DOHH2 (cell line): ENCODE data around the gene TNK1.

Source experiments
- H3F3A ChIP-seq: fragments of 200-600 bp; sonication (generic), shearing (Covaris generic); 2 replicates; pipeline ENCODE4 v1.6.0; 2016; ENCODE audit warnings: antibody characterized with exemption, mild to moderate bottlenecking; ENCODE audit not compliant: control insufficient read depth, insufficient read depth
- H3K27ac ChIP-seq: fragments of 200-600 bp; sonication (generic); 2 replicates; pipeline ENCODE4 v1.5.1; 2014; ENCODE audit warnings: low read depth, mild to moderate bottlenecking, low read length, moderate library complexity
- H3K27me3 ChIP-seq: fragments of 200-600 bp; sonication (generic); 2 replicates; pipeline ENCODE4 v1.6.1; 2014; ENCODE audit warnings: mild to moderate bottlenecking, low read length, mixed read lengths; ENCODE audit not compliant: control insufficient read depth
- H3K36me3 ChIP-seq: fragments of 200-600 bp; sonication (generic); 2 replicates; pipeline ENCODE4 v1.6.1; 2014; ENCODE audit warnings: mild to moderate bottlenecking, low read length, moderate library complexity, mixed read lengths; ENCODE audit not compliant: control insufficient read depth
- H3K4me1 ChIP-seq: fragments of 200-600 bp; sonication (generic); 2 replicates; pipeline ENCODE4 v1.6.1; 2014; ENCODE audit warnings: mild to moderate bottlenecking, low read length, mixed read lengths; ENCODE audit not compliant: control insufficient read depth
- H3K4me2 ChIP-seq: fragments of 200-600 bp; sonication (generic); 2 replicates; pipeline ENCODE4 v1.6.0; 2014; ENCODE audit warnings: mild to moderate bottlenecking, low read length, moderate library complexity
- H3K4me3 ChIP-seq: fragments of 200-600 bp; sonication (generic); 2 replicates; pipeline ENCODE4 v1.5.1; 2014; ENCODE audit warnings: mild to moderate bottlenecking, low read length, mixed read lengths
- H3K79me2 ChIP-seq: fragments of 200-600 bp; sonication (generic); 2 replicates; pipeline ENCODE4 v1.6.1; 2014; ENCODE audit warnings: mild to moderate bottlenecking, low read length, mixed read lengths; ENCODE audit not compliant: control insufficient read depth
- H3K9me2 ChIP-seq: fragments of 200-600 bp; sonication (generic); replicated peaks from 2 replicates; pipeline ENCODE4 v1.6.1; 2014; ENCODE audit warnings: mild to moderate bottlenecking, low read length, mixed read lengths; ENCODE audit not compliant: control insufficient read depth
- H3K9me3 ChIP-seq: fragments of 200-600 bp; sonication (generic); 2 replicates; pipeline ENCODE4 v1.6.1; 2014; ENCODE audit warnings: antibody characterized with exemption, low read length, mixed read lengths; ENCODE audit not compliant: control insufficient read depth, insufficient read depth
- H4K20me1 ChIP-seq: fragments of 200-600 bp; sonication (generic); 2 replicates; pipeline ENCODE4 v1.6.0; 2014; ENCODE audit warnings: low read depth, mild to moderate bottlenecking, antibody characterized with exemption, low read length, moderate library complexity; ENCODE audit not compliant: control insufficient read depth, insufficient read depth
- EZH2phosphoT487 ChIP-seq: fragments of 200-600 bp; sonication (generic); IDR thresholded peaks from 2 replicates; pipeline ENCODE4 v1.6.1; 2017; ENCODE audit warnings: borderline replicate concordance, mild to moderate bottlenecking, antibody characterized with exemption, low read length, moderate library complexity, mixed read lengths
- TF ChIP-seq, protein P1 (sequence below): fragments of 200-600 bp; sonication (generic); IDR thresholded peaks from one replicate; pipeline ENCODE4 v1.5.1; 2014; ENCODE audit warnings: antibody characterized with exemption, mild to moderate bottlenecking, low read depth, low read length; ENCODE audit not compliant: poor library complexity, severe bottlenecking

Gene TNK1

DNA sequence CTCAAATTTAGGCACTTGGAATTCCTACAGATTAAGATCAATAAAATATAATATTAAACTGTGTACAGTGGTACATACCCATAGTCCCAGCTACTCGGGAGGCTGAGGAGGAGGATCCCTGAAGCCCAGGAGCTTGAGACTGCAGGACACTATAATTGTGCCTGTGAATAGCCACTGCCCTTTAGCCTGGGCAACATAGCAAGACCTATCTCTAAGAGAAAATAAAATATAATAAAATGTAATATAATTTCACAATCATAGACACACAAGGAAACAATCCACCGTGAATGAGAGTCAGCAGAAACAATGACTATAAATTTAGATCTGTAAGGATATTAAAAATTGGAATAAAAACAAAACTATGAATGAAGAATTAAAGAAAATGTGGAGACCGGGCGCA lies 10.0 kb upstream of the TNK1 start:
- no peak overlapping the region for H3K4me2 ChIP-seq
- no peaks in the 10 kb centered on the region for H4K20me1 ChIP-seq
- no peaks in the 10 kb centered on the region for H3K9me2 ChIP-seq
- TF ChIP-seq, protein P1, sequence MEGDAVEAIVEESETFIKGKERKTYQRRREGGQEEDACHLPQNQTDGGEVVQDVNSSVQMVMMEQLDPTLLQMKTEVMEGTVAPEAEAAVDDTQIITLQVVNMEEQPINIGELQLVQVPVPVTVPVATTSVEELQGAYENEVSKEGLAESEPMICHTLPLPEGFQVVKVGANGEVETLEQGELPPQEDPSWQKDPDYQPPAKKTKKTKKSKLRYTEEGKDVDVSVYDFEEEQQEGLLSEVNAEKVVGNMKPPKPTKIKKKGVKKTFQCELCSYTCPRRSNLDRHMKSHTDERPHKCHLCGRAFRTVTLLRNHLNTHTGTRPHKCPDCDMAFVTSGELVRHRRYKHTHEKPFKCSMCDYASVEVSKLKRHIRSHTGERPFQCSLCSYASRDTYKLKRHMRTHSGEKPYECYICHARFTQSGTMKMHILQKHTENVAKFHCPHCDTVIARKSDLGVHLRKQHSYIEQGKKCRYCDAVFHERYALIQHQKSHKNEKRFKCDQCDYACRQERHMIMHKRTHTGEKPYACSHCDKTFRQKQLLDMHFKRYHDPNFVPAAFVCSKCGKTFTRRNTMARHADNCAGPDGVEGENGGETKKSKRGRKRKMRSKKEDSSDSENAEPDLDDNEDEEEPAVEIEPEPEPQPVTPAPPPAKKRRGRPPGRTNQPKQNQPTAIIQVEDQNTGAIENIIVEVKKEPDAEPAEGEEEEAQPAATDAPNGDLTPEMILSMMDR = no peak
- no peak for TF ChIP-seq EZH2phosphoT487
- no peaks in the 10 kb centered on the region for H3F3A ChIP-seq
- no peaks in the 10 kb centered on the region for H3K36me3 ChIP-seq
- no peaks in the 10 kb centered on the region for H3K4me1 ChIP-seq
- no peak overlapping the region for H3K4me3 ChIP-seq
- H3K27me3 ChIP-seq = peaks cover 11% of the 10 kb centered on the region; the same call in 1 of the 2 replicates
- H3K79me2 ChIP-seq = no peaks in the 10 kb centered on the region
- no peak overlapping the region for H3K27ac ChIP-seq
- H3K9me3 ChIP-seq = no peaks in the 10 kb centered on the region

DNA sequence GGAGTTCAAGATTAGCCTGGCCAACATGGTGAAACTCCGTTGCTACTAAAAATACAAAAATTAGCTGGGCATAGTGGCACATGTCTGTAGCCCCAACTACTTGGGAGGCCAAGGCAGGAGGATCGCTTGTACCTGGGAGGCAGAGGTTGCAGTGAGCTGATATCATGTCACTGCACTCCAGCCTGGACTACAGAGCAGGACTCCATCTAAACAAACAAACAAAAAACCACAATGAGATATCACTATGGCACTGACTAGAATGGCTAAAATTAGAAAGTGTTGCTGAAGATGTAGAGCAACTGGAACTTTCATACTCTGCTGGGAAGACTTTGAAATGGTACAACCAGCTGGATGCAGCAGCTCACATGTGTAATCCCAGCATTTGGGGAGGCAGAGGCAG lies 6.5 kb upstream of the TNK1 start:
- Histone ChIP-seq H3K4me1 (no peaks in the 10 kb centered on the region), H3K79me2 (no peaks in the 10 kb centered on the region), H3F3A (no peaks in the 10 kb centered on the region), H3K4me2 (no peak overlapping the region), H3K36me3 (no peaks in the 10 kb centered on the region), H3K9me2 (no peaks in the 10 kb centered on the region), H3K27ac (no peak overlapping the region), H4K20me1 (no peaks in the 10 kb centered on the region), H3K27me3 (peaks cover 11% of the 10 kb centered on the region; the same call in 1 of the 2 replicates), H3K4me3 (no peak overlapping the region), H3K9me3 (peaks cover 3% of the 10 kb centered on the region)
- TF ChIP-seq, protein P1 = no peak
- TF ChIP-seq EZH2phosphoT487 = no peak

DNA sequence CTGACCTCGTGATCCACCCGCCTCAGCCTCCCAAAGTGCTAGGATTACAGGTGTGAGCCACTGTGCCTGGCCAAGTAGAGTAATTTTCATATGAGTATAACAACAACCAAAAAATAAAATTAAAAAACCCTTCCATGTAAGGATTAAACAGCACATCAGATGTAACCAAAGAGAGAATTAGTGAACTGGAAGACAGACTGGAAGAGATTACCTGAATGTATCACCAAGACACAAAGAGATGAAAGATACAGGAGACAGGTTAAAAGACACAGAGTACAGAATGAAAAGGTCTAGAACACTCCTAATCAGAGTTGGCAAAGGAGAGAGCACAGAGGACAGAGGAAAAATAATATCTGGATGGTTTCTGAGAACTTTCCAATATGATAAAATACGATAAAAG lies 1.8 kb upstream of the TNK1 start:
- Histone ChIP-seq H3K36me3 (no peaks in the 10 kb centered on the region), H3K27me3 (0 out of 2 replicates have a peak, but pooled peaks cover 6% of the 10 kb centered on the region), H3K79me2 (no peaks in the 10 kb centered on the region)

More for the DNA sequence above, 1.8 kb upstream of the TNK1 start:
- H3K9me2 ChIP-seq = no peaks in the 10 kb centered on the region
- TF ChIP-seq, protein P1 = no peak
- H3K9me3 ChIP-seq = peaks cover 6% of the 10 kb centered on the region
- H3F3A ChIP-seq = no peaks in the 10 kb centered on the region
- H3K4me3 ChIP-seq = no peak overlapping the region
- H3K4me1 ChIP-seq = peaks cover 8% of the 10 kb centered on the region
- H4K20me1 ChIP-seq = no peaks in the 10 kb centered on the region
- no peak overlapping the region for H3K27ac ChIP-seq
- H3K4me2 ChIP-seq = no peak overlapping the region
